ENCODE data around the gene TRUB1. TPM values are rescaled to one million over a fixed set of nuclear protein-coding genes. Genes with fewer than 3 reads are reported as not detected.
"Not testable (repeated sequence)": the region's sequence is repeated elsewhere in the genome, so short reads cannot be mapped to it uniquely, and the experiment has no call there.

Gene TRUB1
- total RNA-seq, result 10 to 100 TPM; 11.7 to 12.6 TPM
- long read RNA-seq, transcript TRUB1-201 (8 exons, 3,408 nt), result major isoform, 13 of 20 reads
- long read RNA-seq, partial matches to known transcripts, result 5 of 20 reads
- long read RNA-seq, other reads (novel, unspliced or antisense), result 0 of 20 reads

DNA sequence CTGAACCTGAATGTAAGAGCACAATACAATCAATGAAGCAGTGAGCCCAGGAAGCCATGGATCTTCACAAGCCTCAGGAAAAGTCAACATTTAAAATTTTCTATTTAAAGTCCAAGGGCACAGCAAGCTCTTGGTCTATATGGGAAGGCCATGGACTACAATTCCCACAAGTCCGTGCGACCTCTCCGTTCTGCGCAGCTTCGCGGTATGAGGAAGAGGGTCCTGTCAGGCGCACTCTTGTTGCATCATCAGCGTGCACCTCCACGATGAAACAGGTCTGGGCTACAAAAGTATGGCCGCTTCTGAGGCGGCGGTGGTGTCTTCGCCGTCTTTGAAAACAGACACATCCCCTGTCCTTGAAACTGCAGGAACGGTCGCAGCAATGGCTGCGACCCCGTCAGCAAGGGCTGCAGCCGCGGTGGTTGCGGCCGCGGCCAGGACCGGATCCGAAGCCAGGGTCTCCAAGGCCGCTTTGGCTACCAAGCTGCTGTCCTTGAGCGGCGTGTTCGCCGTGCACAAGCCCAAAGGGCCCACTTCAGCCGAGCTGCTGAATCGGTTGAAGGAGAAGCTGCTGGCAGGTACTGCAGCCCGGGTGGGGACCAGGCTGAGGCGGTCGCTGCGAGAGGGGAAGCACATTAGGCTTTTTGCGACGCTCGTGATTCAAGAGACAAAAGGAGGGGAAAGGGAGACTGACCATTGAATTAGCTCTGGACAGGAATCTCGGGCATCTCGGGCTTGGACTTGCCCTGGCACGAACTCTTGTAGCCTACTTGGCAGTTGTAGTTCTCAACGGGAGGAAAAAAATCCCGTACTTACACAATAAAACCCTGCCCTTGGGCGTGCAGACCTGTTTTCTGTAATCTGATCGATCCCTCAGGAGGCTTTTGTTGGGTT lies at the start of gene TRUB1:
Gene TRUB1, plus strand, starts transcription at position 234 of the 894 bp plus-strand sequence. Its CDS starts 59 bp downstream, at position 293.
- intact Hi-C loops (cut with DNase I, micrococcal nuclease), result no loop called here
- peak; percentile 94 to 96 for DNase-seq
- peak; percentile 100 for ATAC-seq

- intact Hi-C loops (cut with DNase I, micrococcal nuclease), result no loop called here
- ATAC-seq, result no peak
- no peak for DNase-seq
Observed at GRCh38 chr10:114893251-114893650, 44.7 kb upstream of the TRUB1 start.

GRCh38 chr10:114894911-114895310 lies 43.1 kb upstream of the TRUB1 start:
- DNase-seq (no peak), ATAC-seq (no peak)
- intact Hi-C loops (cut with DNase I, micrococcal nuclease), result no loop called here

GRCh38 chr10:114897011-114897410 lies 41.0 kb upstream of the TRUB1 start:
- ATAC-seq; intact Hi-C loops (cut with DNase I, micrococcal nuclease); DNase-seq: not testable (repeated sequence)

- intact Hi-C loops (cut with DNase I, micrococcal nuclease), result no loop called here
- ATAC-seq, result no peak
- DNase-seq, result no peak
Observed at GRCh38 chr10:114897593-114897992, 40.4 kb upstream of the TRUB1 start.

DNA sequence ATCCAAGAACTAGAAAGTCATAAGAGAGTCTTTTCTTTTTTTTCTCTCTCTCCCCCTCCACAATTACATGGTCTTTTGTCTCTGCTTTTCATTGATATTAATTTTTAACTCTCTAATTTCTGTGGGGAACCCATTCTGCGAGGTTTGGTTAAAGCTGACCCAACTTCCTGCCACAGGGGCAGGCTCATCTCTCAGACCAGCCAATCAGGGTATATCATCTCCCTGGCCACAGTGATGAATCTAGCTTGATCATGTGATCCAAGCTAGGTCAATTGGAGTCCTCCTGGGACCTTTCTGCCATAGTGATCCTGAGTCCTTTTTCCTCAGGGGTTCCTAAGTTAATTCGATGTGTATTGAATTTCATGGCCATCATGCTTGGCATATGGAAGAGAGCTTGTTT lies 38.0 kb upstream of the TRUB1 start:
- no peak for DNase-seq
- ATAC-seq, result no peak
- intact Hi-C loops (cut with DNase I, micrococcal nuclease), result no loop called here

DNA sequence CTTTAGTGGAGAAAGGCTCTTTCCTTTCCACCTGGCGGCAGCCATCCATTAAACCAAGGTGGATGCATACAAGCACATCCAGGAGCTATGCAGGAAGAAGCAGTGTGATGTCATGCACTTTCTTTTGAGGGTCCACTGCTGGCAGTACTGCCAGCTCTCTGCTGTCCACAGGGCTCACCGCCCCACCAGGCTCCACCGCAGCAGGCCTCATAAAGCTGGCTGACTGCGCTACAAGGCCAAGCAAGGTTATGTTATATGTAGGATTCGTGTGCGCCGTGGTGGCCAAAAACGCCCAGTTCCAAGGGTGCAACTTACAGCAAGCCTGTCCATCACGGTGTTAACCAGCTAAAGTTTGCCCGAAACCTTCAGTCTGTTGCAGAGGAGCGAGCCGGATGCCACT lies 37.3 kb upstream of the TRUB1 start:
- DNase-seq, result no peak
- no peak for ATAC-seq
- intact Hi-C loops (cut with DNase I, micrococcal nuclease), result no loop called here

- ATAC-seq (no peak), DNase-seq (no peak)
- intact Hi-C loops (cut with DNase I, micrococcal nuclease), result no loop called here
Observed at GRCh38 chr10:114902151-114902550, 35.8 kb upstream of the TRUB1 start.

DNA sequence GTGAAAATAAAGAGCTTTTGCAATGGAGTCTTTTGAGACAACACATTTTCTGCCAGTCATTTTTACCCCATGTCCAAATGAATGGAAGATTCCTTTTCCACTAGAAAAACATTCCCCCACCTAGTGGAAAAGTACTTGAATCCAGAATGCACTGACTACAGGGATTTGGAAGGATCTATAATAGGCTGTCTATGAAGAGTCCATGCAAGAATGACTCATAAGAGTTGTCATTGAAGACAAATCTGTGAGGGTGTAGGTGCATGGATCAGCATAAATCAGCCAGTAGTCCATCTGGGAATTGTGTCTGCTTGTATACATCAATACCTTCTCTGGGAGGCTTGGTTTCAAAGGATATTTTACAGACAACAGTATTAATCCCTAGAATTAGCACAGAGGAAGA lies 32.5 kb upstream of the TRUB1 start:
- DNase-seq, result no peak
- ATAC-seq, result no peak
- intact Hi-C loops (cut with DNase I, micrococcal nuclease), result no loop called here

DNA sequence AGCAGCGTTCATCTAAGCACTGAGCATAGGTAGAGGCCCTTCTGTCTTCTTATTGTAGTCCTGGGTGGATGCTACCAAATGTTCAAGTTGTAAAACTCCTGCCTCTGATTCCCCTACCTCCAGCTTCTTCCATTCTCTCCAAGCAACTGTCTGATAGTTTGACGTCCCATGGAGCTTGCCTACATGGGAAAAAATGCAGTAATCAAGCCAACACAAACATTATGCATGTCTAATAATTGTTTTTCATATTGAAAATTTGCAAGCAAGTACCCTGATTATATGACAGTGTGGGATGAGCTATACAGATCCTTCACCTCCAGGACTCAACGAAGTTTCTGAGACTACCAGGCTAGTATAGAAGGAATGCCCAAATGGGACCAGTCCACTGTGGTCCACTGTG lies 31.0 kb upstream of the TRUB1 start:
- no peak for ATAC-seq
- no peak for DNase-seq
- intact Hi-C loops (cut with DNase I, micrococcal nuclease), result no loop called here

DNA sequence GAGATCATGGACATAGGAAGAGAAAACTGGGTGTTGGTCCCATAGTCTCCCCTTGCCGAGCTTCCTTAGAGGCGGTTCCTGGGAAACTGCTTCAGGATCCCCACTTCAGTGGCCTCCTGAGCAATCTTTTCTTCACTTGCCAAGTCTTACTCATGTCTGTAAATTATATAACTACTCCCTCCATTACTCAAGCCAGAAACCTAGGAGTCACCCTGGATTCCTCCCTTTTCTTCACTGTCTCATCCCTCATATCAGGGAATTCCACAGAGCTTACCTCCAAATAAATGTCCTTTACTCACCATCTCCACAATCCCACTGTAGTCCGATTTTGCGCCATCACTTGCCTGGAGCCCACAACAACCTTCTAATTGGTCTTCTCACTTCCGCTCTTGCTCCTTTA lies 29.1 kb upstream of the TRUB1 start:
- ATAC-seq (no peak), DNase-seq (no peak)
- intact Hi-C loops (cut with DNase I, micrococcal nuclease), result no loop called here

DNA sequence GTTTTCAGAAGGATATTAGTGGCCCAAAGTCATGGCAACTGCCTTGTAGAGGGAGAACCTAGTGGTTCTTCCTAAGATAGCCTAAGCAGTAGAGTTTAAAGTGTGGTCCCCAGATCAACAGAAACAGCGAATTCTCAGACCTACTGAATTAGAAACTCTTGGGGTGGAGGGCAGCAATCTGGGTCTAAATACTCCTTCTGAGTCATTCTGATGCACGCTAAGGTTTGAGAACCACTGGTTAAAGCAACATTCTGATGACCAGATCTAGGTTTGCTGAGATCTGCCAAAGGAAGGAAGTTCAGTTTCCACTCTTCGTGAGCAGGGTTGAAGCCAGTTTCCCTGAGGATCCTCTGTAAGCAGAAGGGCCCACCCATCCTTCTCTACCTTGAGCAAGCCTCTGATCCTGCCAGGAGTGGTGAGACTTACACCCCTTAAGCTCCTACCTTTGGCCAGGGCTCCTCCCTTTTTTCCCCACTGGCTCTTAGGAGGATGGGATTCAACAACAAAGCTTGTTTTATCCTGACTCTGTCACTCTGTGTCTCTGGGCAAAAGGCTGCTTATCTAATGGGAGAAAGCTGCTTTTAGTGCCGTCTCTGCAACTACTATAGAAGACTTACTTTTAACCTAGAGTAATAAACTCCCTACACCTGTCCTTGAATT lies 26.8 kb upstream of the TRUB1 start:
- DNase-seq, result no peak
- ATAC-seq, result peak; percentile 14
- intact Hi-C loops (cut with DNase I, micrococcal nuclease), result no loop called here

DNA sequence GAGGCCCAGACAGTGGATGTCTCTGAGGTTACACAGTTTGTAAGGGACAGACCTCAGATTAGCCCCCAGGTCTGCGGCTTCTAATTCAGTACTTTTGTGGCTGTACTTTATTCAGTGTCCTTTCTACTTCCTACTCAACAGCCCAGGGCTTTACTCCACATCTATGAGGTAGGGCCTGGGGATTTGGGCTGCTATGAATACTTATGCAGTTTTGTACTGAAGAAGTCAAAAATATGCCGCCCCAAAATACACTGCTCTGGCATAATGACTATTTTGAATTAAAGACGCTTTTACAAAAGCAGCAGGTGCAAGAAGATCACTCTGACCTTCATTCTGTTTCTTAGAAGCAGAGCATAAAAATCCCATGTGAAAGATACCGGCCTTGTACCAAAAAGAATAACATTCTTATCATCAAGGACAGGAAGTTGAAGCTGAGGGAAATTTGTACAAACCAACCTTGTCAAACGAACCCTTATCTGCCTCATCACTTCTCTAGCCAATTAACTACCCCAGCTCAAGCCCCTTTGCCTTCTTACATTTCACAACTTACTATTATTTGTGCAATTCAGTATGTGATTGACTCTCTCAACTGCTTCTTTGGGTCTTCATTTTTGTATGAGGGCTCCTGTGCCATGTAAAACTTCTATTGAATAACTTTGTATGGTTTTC lies 26.1 kb upstream of the TRUB1 start:
- ATAC-seq, result no peak
- DNase-seq, result no peak
- intact Hi-C loops (cut with DNase I, micrococcal nuclease), result no loop called here

GRCh38 chr10:114912470-114912859 lies 25.5 kb upstream of the TRUB1 start:
- intact Hi-C loops (cut with DNase I, micrococcal nuclease), result no loop called here
- DNase-seq (no peak), ATAC-seq (no peak)

GRCh38 chr10:114914560-114914959 lies 23.4 kb upstream of the TRUB1 start:
- DNase-seq, result no peak
- ATAC-seq, result no peak
- intact Hi-C loops (cut with DNase I, micrococcal nuclease), result no loop called here

GRCh38 chr10:114915294-114915693 lies 22.7 kb upstream of the TRUB1 start:
- ATAC-seq (no peak), DNase-seq (no peak)
- intact Hi-C loops (cut with DNase I, micrococcal nuclease), result no loop called here

- intact Hi-C loops (cut with DNase I, micrococcal nuclease), result no loop called here
- ATAC-seq, result no peak
- DNase-seq, result no peak
Observed at GRCh38 chr10:114916653-114917052, 21.3 kb upstream of the TRUB1 start.

DNA sequence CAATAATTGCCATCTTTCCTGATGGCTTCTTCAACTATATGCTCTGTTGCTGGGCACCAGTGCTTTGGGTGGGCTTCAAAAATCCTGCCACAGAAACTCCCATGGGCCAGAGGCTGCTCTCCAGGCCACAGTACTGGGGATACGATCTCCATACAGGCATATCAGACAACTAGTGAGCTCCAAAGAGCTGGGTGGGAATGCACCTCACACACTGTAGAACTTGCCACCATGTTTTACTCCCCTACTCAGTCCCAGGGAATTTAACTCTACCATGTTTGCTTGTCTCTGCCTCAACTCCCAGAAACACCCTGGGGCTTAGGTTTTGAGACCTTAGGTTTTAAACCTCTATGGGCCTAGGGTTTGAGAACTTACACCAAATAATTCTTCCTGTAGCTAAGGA lies 20.5 kb upstream of the TRUB1 start:
- intact Hi-C loops (cut with DNase I, micrococcal nuclease), result no loop called here
- DNase-seq (no peak), ATAC-seq (no peak)

DNA sequence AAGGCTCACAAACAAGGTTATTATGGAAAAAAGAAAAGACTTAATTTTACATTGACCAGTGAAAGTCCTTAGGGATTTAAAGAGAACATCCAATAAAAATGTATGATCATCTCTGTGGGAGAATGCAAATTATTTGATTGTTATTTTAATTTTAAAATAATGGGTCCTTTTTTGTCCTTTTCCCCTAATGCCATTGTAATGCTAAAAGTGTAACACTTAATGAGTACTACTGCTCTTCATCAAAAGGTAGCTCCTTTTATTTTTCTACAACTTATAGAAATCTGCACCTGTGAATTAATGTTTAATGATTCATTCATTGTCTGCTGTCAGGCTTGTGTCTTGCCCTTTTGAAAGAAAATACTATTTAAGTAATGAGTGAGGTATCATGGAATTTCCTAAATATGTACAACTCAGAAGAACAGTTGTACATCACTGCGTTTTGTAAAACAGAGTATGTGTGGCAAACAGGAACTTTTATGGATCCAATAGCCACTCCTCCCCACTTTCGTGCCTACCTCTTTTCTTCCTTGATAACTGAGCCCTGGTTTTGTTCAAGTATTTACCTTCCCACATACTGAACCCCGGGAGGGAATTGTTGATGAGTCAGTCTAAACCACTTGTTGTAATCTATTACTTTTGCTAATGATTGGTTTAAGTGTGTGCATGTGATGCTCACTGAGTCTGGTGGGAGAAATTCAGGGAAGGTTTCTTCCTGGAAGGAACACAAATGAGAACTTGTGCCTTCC lies 19.9 kb upstream of the TRUB1 start:
- ATAC-seq, result no peak
- no peak for DNase-seq
- intact Hi-C loops (cut with DNase I, micrococcal nuclease), result no loop called here
